Measurements from ENCODE around the gene CDH11.

Gene CDH11

GRCh38 chr16:65021852-65022595 lies 99.8 kb downstream of the CDH11 start:
- no peak for DNase-seq

DNA sequence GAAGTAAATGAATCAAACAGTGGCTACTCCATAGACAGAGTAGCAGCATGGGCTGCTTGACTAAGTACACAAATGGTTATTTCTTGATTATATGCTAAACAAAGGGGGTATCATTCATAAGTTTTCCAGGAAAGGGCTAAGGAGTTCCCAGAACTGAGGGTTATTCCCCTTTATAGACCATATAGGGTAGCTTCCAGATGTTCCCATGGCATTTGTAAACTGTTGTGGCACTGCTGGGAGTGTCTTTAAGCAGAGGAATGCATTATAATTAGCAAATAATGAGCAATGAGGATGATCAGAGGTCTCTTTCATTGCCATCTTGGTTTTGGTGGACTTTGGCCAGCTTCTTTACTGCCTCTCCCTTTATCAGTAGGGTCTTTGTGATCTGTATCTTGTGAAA lies 105.1 kb downstream of the CDH11 start:
- DNase-seq, result no peak

- no peak for DNase-seq
These were observed 106.3 kb downstream of the CDH11 start for GRCh38 chr16:65015599-65015998.

DNA sequence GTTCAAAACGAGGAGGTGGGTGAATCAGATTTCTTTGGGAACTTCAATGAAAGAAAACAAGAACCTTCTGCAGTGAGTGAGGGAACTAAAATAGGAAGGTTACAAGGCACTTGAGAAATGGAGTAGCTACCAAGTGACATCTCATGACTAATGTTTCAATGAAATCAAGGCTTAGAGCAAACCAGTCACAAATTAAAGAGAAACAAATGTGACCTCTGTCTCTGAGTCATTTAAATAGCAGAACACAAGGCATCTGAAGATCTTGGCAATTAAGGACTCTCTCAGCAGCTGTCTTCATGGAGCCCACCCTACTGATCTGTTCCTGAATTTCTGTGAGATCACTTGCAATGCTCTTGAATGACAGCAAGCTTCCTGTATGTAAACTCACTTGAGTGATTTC lies 109.5 kb downstream of the CDH11 start:
- DNase-seq, result no peak

- DNase-seq, result no peak
These were observed 111.7 kb downstream of the CDH11 start for GRCh38 chr16:65010125-65010524.

GRCh38 chr16:65005696-65006095 lies 116.2 kb downstream of the CDH11 start:
- no peak for DNase-seq

DNA sequence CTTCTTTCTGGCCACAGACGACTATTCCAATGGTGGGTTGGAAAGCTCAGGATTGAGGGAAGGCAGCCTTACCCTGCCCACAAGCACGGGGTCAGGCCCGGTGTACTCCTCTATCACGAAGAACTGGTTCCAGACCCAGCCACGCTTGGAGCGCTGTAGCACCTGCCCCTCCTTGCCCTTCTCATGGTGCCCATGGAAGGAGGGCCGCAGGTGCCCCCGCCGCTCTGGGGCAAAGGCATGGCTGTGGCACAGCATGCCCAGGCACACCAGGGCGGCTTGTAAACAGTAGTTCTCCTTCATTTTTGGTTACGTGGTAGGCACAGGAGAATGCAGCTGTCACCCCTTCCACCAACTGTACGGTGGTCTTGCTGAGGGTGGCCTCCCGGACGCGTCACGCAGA lies 117.3 kb downstream of the CDH11 start:
- no peak for DNase-seq

DNA sequence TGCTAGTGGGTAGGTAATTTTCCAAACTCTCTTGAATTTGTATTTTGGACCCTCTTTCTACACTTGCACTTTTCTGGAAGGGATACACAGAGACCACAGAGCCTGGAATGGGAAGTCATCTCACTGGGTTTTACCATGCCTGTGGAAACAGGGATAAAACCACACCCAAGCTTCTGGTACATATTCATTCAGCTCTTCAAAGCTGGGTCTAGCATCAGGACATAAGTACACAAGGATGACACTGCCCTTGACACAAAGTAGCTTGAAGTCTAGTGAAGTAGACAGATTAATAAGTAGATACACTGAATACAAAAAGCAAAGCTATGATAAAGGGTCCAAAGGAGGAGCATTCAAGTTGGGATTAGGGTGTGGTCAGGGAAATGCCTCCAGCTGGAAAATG lies 118.2 kb downstream of the CDH11 start:
- DNase-seq, result no peak

DNA sequence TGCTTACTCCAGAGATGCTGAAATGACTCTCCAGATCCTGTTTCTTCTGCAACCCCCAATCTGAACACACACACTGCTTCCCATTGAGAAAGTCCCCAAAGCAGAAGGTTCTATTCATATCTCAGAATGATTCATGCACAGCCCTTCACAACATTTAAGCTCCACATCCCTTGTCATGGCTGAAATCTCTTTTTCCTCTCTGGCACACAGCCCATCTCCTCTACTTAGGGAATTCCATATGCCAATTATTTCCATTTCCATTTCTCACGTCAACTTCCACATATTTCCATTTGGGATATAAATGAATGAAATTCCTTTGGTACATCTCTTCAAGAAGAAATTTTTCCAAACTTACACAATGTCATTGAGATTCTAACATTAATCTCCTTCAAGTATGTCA lies 119.6 kb downstream of the CDH11 start:
- no peak for DNase-seq

DNA sequence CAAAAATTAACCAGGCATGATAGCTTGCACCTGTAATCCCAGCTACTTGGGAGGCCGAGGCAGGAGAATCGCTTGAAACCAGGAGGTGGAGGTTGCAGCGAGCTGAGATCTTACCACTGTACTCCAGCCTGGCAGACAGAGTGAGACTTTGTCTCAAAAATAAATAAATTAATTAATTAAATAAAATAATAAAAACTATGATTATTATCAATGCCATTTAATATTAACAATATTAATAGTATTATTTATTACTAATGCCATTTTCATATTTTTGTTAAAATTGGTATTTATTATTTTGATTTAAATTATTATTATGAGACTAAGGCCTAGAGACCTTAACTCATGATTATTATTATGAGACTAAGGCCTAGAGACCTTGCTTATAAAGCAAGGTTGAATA lies 121.2 kb downstream of the CDH11 start:
- no peak for DNase-seq

- no peak for DNase-seq
These were observed 124.1 kb downstream of the CDH11 start for GRCh38 chr16:64997751-64998150.

- DNase-seq, result no peak
These were observed 124.7 kb downstream of the CDH11 start for GRCh38 chr16:64997121-64997520.

- DNase-seq, result no peak
These were observed 125.2 kb downstream of the CDH11 start for GRCh38 chr16:64996641-64997040.

DNA sequence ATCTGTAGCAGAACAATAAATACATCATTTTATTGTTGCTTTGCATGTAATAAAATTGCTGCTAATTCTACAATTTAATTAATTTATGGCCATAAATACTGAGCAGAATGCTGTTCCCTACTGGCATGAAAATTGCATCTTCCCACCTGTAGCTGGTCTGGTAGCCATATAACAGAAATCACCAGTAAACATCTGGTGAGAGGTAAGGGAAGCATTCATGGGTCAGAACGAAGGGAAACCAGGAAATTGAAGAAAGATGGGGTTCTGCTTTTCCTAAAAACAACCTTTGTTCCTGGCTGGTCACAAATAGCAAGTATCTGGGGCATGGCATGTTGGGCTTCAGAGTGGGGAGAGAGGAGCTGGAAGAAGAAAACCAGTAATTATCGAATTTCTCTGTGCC lies 128.4 kb downstream of the CDH11 start:
- DNase-seq, result no peak

GRCh38 chr16:64991001-64991400 lies 130.9 kb downstream of the CDH11 start:
- no peak for DNase-seq

GRCh38 chr16:64990101-64990500 lies 131.8 kb downstream of the CDH11 start:
- no peak for DNase-seq

DNA sequence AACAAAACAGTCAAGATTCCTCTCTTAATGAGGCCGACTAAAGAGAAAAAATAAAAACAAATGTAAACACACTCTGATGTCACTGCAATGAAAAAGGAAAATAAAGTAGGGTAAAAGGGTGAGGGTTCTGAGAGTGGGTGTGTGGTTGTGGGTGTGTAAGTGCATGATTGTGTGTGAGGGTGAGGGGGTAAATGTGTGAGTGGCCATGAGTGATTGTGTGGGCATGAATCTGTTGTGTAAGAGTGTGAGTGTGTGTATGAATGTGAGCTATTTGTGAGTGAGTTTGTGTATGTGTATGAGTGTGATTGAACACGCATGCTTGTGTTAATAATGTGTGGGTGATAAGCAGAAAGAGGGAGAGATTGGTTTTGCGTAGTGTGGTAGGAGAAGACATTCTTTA lies 132.8 kb downstream of the CDH11 start:
- no peak for DNase-seq

DNA sequence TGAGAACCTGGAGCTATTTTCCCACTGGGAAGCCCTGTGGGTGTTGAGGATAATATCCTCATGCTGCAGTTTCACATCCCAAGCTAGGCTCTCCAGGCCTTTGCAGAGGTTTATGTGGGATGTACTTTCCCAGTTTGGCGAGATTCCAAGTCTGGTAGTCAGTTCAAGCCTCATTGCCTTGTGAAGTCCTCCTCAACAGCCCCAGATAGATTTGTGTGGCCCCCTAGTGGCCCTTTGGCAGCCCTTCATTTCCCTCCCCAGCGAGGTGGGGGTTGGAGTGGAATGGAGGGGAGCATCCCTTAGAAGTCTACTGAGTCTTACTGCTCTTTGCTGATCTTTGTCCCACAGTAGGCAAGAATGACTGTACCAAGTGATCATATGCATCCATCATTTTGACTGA lies 137.9 kb downstream of the CDH11 start:
- DNase-seq, result no peak

DNA sequence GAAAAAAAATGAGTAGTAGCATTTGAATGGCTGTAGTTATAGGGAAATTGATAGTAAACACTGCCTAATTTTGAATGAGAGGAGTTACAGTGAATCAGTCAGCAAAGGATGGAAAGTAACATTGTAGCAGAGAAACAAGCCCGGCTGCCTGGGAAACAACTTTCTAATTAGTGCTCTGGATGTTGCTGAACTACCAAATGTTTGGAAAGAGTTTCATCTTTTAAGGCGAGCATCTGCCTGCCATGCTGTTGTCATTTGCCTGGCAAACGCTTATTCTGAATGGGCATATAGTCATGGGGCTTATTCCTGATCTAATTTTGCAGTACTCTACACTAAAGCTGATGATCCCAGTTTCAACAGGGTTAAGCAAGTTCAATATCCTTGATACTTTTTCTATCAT lies 138.6 kb downstream of the CDH11 start:
- no peak for DNase-seq

GRCh38 chr16:64982581-64982980 lies 139.3 kb downstream of the CDH11 start:
- DNase-seq, result no peak

DNA sequence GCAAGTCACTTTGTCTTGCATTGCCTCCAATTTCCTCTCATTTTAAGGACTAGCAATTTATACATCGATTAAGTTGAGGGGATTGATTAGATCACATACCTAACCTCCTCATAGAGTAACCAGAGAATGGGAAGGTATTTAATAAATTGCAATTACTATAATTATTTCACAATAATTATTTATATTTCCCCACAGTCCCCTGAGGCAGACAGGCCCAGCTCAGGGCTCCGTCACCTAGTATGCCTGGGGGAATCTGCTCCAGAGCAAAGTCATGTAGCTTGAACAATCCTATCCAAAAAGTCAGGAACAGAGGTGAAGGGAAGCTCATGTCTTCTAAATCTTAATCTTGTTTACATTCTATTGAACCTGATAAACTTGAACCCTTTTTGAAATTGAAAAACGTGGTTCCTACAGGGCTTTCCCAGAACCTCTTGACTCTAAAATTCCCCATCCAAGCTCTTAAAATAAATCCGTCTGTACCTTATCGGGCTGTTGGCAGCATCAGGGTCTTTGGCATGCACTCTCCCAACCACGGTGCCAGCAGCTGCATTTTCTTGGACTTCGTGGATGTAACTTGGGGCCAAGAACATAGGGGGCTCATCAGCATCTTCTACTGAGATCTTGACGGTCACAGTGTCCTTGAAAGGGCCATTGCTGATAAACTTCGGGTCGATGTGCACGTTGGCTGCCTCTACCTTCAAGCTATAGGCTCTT lies 140.1 kb downstream of the CDH11 start:
- DNase-seq, result no peak

- DNase-seq, result no peak
These were observed 144.5 kb downstream of the CDH11 start for GRCh38 chr16:64977206-64977920.

DNA sequence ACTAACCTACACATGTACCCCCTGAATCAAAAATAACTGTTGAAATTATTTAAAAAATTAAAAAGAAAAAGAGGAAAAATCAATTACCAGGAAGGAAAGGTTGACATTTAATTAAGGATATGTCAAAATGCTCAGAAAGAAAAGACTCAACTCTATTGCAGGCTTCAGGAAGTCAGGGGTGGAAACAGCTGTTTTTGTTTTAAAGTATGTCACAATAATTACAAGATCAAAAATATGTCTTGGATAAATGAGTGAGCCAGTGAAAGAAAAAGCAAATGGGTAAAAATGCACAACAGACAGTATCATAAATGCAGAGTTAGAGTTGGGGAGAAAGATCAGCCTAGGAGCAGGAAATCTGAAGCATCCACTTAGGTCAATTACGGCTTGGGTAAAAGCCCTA lies 146.0 kb downstream of the CDH11 start:
- no peak for DNase-seq

GRCh38 chr16:64974381-64974780 lies 147.5 kb downstream of the CDH11 start:
- DNase-seq, result no peak
